PFSK-1 (cell line): ENCODE data around the gene LOXHD1.

Source experiments
- POLR2AphosphoS5 ChIP-seq: IDR thresholded peaks from 2 replicates; pipeline ENCODE4 v1.6.1; 2012; ENCODE audit warnings: low read depth, mild to moderate bottlenecking, control low read depth, low read length, moderate library complexity
- SIN3A ChIP-seq: IDR thresholded peaks from 2 replicates; pipeline ENCODE4 v1.6.1; 2012; ENCODE audit warnings: mild to moderate bottlenecking, low read length, moderate library complexity, borderline replicate concordance; ENCODE audit not compliant: insufficient read depth

- TF ChIP-seq POLR2AphosphoS5: no peak
- no peak for TF ChIP-seq SIN3A
Observed at GRCh38 chr18:46575851-46576250, 81.2 kb downstream of the LOXHD1 start.
